ENCODE measurements around the gene PRRG2.

PRRG2 gene

DNA sequence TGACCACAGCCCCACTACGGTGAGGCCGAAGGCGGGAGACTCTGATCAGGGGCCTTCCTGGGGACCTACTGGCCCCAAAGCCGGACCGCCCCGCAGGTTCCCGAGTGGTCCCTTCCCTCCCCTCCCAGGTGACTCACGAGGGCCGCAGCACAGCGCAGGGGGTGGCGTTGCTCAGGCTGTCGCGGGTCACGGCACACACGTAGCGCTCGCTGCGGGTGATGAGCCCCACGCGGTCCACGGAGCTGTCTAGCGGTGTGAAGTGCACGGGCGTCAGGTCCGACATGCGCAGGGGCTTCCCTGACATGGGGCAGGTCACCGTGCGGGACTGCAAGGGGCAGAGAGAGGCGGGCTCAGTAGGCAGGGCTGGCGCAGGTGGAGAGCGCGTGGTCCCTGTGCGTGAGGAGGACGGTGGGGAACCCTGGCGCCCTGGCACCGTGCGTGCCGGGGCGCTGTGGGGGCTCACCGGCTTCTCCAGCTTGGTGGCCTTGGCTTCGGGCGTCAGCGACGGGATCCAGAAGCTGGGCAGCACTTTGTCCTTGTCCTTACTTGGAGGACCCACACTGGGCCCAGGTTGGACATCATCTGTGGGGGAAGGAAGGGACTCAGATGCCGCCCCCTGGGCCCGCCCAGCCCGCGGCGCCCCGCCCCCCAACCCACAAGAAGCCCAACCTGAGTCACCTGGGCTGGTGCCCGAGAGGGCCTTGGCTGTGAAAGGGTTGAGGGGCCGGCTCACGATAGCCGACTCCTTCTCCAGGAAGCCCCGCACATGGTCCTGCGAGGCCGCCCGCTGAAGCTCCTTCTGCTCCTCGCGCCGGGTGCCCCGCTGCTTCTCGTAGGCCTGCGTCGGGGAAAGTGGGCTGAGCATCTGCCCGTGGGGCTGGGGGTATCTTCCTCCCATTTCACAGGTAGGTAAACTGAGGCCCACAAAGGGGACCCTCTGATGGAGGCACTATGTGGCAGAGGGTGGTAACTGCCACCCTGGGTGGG is 24.4 kb upstream of the PRRG2 start:
- DNase-seq (ENCODE audit: low read depth): no peak
- TF ChIP-seq, protein P1, sequence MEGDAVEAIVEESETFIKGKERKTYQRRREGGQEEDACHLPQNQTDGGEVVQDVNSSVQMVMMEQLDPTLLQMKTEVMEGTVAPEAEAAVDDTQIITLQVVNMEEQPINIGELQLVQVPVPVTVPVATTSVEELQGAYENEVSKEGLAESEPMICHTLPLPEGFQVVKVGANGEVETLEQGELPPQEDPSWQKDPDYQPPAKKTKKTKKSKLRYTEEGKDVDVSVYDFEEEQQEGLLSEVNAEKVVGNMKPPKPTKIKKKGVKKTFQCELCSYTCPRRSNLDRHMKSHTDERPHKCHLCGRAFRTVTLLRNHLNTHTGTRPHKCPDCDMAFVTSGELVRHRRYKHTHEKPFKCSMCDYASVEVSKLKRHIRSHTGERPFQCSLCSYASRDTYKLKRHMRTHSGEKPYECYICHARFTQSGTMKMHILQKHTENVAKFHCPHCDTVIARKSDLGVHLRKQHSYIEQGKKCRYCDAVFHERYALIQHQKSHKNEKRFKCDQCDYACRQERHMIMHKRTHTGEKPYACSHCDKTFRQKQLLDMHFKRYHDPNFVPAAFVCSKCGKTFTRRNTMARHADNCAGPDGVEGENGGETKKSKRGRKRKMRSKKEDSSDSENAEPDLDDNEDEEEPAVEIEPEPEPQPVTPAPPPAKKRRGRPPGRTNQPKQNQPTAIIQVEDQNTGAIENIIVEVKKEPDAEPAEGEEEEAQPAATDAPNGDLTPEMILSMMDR (IDR thresholded peaks at IDR 0.05; ENCODE audit: control insufficient read depth, extremely low read depth, insufficient read depth): no peak
- H3K4me3 ChIP-seq (ENCODE audit: low read depth, low read length): no peak overlapping the region

DNA sequence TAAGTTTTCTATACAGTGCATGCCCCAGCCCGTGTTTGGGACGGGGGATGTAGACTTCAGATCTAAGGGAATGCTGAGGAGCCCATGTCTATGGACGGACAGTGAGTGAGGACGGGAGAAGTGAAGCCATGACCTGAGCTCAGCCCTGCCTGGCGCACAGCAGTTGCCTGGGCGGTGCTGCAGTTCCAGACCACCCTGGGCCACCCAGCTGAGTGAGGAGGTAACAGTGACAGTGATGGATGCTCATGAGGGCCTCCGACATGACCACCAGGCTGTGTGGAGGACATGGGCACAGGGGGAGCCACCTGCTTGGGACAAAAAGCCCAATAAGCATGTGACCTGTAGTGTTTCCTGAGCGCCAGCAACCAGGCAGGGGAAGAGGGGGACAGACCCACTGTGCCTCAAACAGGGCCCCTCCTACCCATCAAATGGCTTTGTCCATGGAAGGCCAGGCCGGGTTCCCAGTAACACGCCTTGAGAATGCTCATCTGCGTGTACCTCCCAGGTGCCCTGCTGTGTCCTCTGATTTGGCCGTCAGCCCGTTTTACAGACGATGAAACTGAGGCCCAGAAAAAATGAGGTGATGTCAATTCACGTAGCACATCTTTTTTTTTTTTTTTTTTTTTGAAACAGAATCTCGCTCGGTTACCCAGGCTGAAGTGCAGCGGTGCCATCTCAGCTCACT is 23.3 kb upstream of the PRRG2 start:
- TF ChIP-seq, protein P1 (IDR thresholded peaks at IDR 0.05; ENCODE audit: control insufficient read depth, extremely low read depth, insufficient read depth): no peak
- no peak overlapping the region for H3K4me3 ChIP-seq (ENCODE audit: low read depth, low read length)
- DNase-seq (ENCODE audit: low read depth): no peak

DNA sequence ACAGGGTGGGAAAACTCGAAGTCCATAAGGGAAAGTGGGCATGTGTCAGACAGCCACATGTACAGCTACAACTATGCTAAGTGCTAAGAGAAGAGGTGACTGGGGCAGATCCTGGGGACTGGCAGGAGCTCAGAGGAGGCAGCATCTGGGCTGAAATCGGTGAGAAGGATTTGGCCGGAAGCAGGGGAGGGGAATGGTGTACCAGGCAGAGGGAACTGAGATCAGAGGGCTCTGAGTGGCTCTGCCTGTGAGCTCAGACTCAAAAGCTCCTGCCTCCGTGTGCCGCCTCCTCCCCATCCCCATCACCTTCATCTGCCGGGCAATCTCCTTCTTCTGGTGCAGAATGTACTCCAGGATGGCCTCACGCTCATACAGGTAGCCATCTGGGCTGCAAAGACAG is 22.5 kb upstream of the PRRG2 start:
- H3K4me3 ChIP-seq (ENCODE audit: low read depth, low read length): no peak overlapping the region
- TF ChIP-seq, protein P1 (IDR thresholded peaks at IDR 0.05; ENCODE audit: control insufficient read depth, extremely low read depth, insufficient read depth): no peak
- no peak for DNase-seq (ENCODE audit: low read depth)

DNA sequence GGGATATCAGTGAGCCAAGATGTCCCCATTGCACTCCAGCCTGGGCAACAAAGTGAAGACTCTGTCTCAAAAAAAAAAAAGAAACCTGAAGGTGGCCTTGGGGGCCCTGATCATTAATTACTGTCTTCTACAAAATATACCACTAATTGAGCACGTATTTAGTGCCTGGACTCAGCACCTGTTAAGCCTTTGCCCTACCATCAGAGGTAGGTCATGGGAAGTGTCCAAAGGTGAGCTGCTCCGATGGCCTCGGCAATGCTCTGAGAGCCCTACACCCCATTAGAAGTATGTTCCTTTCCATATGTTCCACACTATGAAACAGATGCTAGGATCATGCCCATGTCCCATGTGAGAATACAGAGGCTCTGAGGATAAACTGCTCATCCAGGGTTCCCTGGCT is 21.7 kb upstream of the PRRG2 start:
- DNase-seq (ENCODE audit: low read depth): no peak
- TF ChIP-seq, protein P1 (IDR thresholded peaks at IDR 0.05; ENCODE audit: control insufficient read depth, extremely low read depth, insufficient read depth): no peak

DNA sequence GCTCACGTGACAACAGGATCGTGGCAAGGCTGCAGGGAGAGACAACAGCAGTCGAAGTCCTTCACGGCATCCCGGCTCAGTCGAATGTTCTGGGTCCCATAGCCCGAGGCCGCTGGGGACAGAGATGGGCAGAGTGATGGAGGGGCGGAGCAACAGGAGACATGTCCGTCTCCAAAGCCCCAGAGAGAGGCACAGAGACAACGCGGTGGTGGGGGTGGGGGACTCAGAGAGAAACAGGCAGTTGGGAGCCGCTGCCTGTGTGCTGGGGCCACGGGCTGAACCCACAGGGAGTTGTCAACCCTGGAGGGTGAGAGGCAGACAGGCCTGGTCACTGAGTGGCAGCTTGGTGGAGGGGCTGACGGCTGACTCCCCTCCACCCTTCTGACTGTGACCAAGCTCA is 21.2 kb upstream of the PRRG2 start:
- no peak overlapping the region for H3K4me3 ChIP-seq (ENCODE audit: low read depth, low read length)
- TF ChIP-seq, protein P1 (IDR thresholded peaks at IDR 0.05; ENCODE audit: control insufficient read depth, extremely low read depth, insufficient read depth): no peak
- no peak for DNase-seq (ENCODE audit: low read depth)

More for the DNA sequence above, 21.7 kb upstream of the PRRG2 start:
- H3K4me3 ChIP-seq (ENCODE audit: low read depth, low read length): no peak overlapping the region

DNA sequence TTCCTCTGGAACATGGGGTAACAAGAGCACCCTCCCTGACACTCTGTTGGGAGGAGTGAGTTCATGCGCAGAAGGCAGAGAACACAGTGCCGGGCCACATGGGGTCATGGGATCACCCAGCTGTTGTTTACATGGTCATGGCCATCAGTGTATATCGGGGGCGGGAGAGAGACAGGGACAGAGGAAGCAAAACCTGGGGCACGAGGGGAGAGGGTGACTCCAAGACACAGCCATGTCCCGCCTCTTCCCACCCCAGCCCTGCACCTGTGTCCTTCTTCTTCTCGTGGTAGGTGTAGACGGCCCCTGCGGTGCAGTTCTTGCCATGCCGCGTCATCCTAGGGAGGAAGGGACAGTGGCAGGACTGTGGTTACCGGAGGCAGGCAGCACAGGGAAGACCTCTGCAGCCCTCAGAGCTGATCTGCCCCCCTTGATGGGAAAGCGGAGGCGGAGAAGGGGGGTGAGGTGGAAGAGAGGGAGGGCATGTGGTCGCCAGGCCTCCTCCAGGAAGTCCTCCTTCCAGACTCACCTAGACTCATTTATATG is 20.7 kb upstream of the PRRG2 start:
- TF ChIP-seq, protein P1 (IDR thresholded peaks at IDR 0.05; ENCODE audit: control insufficient read depth, extremely low read depth, insufficient read depth): no peak
- DNase-seq (ENCODE audit: low read depth): no peak
- no peak overlapping the region for H3K4me3 ChIP-seq (ENCODE audit: low read depth, low read length)

Measured in LNCaP clone FGC (cell line).